Type B pancreatic cell (in vitro differentiated cells): ENCODE measurements around the gene CLMP. TPM values are rescaled to one million over a fixed set of nuclear protein-coding genes. Genes with fewer than 3 reads are reported as not detected.

Experiments used
- DNase-seq: peaks from one replicate; pipeline ENCODE4 v3.0.0; 2021; ENCODE audit warnings: mixed read lengths; ENCODE audit not compliant: unreplicated experiment; ENCODE audit errors: extremely low spot score
- H3K27ac Mint-ChIP-seq: 2 replicates; pipeline ENCODE4 v1.8.0; 2021; ENCODE audit warnings: mild to moderate bottlenecking, mixed read lengths
- H3K27me3 Mint-ChIP-seq: 2 replicates; pipeline ENCODE4 v1.8.0; 2021; ENCODE audit warnings: mixed read lengths
- H3K36me3 Mint-ChIP-seq: 2 replicates; pipeline ENCODE4 v1.8.0; 2021; ENCODE audit warnings: mixed read lengths
- H3K4me1 Mint-ChIP-seq: one replicate; pipeline ENCODE4 v1.8.0; 2021; ENCODE audit warnings: mixed read lengths; ENCODE audit not compliant: unreplicated experiment
- H3K4me3 Mint-ChIP-seq: 2 replicates; pipeline ENCODE4 v1.8.0; 2021; ENCODE audit warnings: mild to moderate bottlenecking, mixed read lengths
- H3K9me3 Mint-ChIP-seq: 2 replicates; pipeline ENCODE4 v1.8.0; 2021; ENCODE audit warnings: mixed read lengths
- total RNA-seq: library from RNA; stranded (reverse); gene quantifications from 2 replicates; pipeline ENCODE4 v1.2.1, GENCODE V29; 2021; ENCODE audit warnings: low replicate concordance
- TF ChIP-seq, protein P1 (sequence below): fragments of 200-600 bp; sonication (generic); conservative IDR thresholded peaks from 2 replicates; pipeline ENCODE4 v1.5.0; 2021; ENCODE audit warnings: antibody characterized with exemption, mild to moderate bottlenecking

Gene CLMP
- total RNA-seq, 1 donor from 2014 or later, result 65.7 TPM

DNA sequence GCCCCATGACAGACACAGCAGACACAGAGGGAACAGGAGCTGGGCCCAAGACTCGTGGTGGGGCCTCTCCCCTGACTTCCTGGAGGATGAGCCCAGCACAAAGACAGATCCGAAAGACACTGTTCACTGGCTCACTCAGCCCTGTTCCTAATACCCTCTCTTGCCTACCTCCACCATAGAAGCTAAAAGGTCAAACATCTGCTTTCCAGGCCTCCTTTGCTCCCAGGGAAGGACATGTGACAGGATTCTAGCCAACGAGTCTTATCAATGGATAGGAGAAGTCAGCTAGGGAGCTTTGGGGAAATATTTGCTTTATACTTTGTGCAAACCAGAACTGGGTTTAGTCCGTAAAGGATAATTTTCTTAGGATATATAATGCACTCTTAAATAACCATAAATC, 8.4 kb upstream of the CLMP start:
- Mint-ChIP-seq H3K27me3 (peaks cover 25% of the 10 kb centered on the region), H3K4me3 (peak overlapping the region; percentile 20), H3K27ac (no peak overlapping the region), H3K36me3 (no peaks in the 10 kb centered on the region), H3K4me1 (peaks cover 45% of the 10 kb centered on the region), H3K9me3 (no peaks in the 10 kb centered on the region)
- TF ChIP-seq, protein P1, sequence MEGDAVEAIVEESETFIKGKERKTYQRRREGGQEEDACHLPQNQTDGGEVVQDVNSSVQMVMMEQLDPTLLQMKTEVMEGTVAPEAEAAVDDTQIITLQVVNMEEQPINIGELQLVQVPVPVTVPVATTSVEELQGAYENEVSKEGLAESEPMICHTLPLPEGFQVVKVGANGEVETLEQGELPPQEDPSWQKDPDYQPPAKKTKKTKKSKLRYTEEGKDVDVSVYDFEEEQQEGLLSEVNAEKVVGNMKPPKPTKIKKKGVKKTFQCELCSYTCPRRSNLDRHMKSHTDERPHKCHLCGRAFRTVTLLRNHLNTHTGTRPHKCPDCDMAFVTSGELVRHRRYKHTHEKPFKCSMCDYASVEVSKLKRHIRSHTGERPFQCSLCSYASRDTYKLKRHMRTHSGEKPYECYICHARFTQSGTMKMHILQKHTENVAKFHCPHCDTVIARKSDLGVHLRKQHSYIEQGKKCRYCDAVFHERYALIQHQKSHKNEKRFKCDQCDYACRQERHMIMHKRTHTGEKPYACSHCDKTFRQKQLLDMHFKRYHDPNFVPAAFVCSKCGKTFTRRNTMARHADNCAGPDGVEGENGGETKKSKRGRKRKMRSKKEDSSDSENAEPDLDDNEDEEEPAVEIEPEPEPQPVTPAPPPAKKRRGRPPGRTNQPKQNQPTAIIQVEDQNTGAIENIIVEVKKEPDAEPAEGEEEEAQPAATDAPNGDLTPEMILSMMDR, result no peak
- no peak for DNase-seq

DNA sequence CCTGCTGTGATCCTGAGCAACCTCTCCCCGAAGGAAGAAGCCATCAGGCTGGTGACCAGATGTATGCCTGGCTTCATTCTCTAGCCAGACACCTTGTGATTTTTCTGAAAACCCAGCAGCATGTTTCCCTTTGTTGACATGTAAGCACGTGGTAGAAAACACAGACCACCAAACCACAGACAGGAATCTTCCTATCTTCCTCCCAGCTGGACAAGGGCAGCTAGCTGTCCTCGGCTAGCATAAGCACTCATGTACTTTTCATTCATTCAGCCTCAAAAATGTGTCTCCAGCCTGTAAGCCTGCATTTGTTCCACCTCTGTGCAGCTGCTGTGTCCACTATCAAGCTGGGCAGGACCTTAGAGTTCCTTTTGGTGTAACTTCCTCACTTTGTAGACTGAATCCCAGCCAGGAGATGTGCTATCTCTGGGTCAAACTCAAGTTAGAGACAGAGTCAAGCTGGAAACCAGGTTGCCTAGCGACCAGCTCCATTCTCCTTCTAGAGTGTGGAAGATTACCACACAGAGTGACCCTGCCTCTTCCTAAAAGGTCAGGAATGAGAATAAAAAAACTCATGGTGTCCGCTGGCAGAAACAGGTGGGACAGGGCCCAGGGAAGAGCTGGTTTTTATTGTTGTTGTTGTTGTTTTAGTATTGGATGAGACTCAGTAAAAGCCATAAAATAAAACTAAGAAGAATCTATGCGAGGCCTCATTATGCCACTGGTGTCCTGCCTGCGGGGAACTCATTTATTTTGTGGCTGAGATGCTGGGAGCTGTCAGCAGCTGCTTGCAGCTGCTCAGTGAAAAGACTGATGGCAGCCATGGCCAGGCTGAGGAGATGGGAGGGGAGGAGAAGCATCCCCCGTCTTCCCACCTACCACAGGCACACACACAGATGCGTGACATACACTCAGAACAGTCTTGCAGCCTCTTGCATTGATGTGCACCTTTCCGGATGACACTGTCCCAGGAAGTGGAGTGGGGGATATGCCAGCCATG, 7.4 kb upstream of the CLMP start:
- no peaks in the 10 kb centered on the region for H3K36me3 Mint-ChIP-seq
- H3K4me3 Mint-ChIP-seq, result peak overlapping the region; percentile 58
- H3K27ac Mint-ChIP-seq, result peak overlapping the region; percentile 37

DNA sequence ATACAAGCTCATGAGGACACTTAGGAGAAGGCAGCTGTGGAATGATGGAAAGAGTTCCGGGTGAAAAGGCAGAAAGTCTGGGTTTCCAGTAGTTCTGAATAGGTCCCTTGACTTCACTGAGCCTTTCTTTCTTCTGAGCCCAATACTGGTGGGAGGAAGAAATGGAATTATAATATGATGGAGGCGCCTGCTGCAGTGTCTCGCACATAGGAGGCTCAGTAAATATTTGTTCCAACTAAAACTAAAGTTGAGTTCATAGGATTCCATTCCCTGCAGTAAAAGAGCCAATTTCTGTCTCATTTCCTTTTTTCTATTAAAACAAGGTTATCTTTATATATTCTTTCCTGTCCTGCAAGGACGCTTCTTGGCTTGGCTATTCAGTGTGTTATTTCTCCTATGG, 5.2 kb upstream of the CLMP start:
- H3K27me3 Mint-ChIP-seq, result peaks cover 40% of the 10 kb centered on the region
- H3K36me3 Mint-ChIP-seq, result no peaks in the 10 kb centered on the region
- no peak for DNase-seq
- H3K4me1 Mint-ChIP-seq, result peaks cover 42% of the 10 kb centered on the region
- no peak overlapping the region for H3K27ac Mint-ChIP-seq
- no peaks in the 10 kb centered on the region for H3K9me3 Mint-ChIP-seq
- no peak overlapping the region for H3K4me3 Mint-ChIP-seq
- TF ChIP-seq, protein P1, result no peak

More for the DNA sequence above, 7.4 kb upstream of the CLMP start:
- peaks cover 48% of the 10 kb centered on the region for H3K4me1 Mint-ChIP-seq
- peaks cover 33% of the 10 kb centered on the region for H3K27me3 Mint-ChIP-seq
- TF ChIP-seq, protein P1, result no peak
- H3K9me3 Mint-ChIP-seq, result no peaks in the 10 kb centered on the region
- no peak for DNase-seq

DNA sequence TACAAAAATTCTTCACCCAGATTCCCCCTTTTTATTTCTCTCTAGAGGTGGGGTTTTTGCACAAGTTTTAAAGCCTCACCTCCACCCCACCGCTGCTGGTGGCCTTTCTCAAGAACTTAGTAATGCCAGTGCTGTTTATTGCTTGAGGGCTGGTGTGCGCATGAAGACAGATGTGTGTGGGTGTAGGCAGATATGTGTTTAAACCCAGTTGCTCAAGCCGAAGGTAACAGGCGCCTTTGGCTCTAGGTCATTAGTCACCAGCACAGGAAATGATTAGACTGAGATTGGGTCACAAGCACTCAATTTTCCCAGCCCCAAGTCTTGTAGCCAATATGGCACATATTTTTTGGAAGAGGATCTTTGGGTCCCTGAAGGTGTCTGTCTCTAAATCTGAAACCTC, 2.7 kb upstream of the CLMP start:
- Mint-ChIP-seq H3K9me3 (no peaks in the 10 kb centered on the region), H3K27ac (no peak overlapping the region), H3K27me3 (peaks cover 59% of the 10 kb centered on the region), H3K4me3 (peak overlapping the region; percentile 40), H3K36me3 (peaks cover 6% of the 10 kb centered on the region), H3K4me1 (peaks cover 48% of the 10 kb centered on the region)
- no peak for DNase-seq
- TF ChIP-seq, protein P1, result no peak

DNA sequence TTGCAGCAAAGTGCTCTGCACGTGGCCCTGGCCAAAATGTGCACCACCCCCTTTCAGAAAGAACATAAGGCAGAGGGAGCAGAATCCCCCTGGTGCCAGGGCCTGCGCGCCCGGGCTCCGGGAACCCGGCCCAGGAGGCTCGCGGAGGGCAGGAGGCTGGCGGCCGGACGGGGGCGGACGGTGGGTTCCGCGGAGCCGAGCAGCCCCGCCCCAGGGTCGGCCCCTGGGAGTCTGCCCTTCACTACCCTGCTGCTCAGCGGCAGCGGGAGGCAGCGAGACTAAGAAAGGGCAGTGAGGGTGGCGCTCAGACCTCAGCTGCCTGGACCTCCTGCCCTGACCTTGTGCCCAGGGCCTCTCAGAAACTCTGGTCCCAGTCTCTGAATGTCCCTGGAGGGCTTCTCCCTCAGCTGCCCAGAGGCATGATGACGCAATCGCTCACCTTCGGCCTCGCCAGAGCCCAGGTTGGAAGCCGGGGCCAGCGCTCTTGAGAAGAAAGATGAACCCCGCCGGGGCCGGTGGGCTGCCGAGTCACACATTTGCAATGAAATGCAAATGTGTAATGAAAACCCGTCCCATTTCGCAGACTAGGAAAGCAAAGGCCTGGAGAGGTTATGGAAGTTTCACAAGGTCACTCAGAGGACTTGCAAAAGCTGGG, 1.1 kb upstream of the CLMP start:
- H3K27ac Mint-ChIP-seq, result peak overlapping the region; percentile 87
- H3K27me3 Mint-ChIP-seq, result peaks cover 72% of the 10 kb centered on the region
- H3K36me3 Mint-ChIP-seq, result peaks cover 14% of the 10 kb centered on the region
- DNase-seq, result no peak
- peak overlapping the region; percentile 88 for H3K4me3 Mint-ChIP-seq
- H3K9me3 Mint-ChIP-seq, result no peaks in the 10 kb centered on the region
- TF ChIP-seq, protein P1, result no peak
- peaks cover 43% of the 10 kb centered on the region for H3K4me1 Mint-ChIP-seq
